Measurements from ENCODE around the gene RBMS2.

- TF ChIP-seq MEF2A (IDR thresholded peaks at IDR 0.05; ENCODE audit: borderline replicate concordance, low read depth) (no peak), SIN3A (IDR thresholded peaks at IDR 0.05; ENCODE audit: borderline replicate concordance, low read depth, low read length) (no peak), FOSL2 (IDR thresholded peaks at IDR 0.05; ENCODE audit: borderline replicate concordance, low read depth) (no peak), NFIC (IDR thresholded peaks at IDR 0.05; ENCODE audit: borderline replicate concordance) (no peak), GABPA (IDR thresholded peaks at IDR 0.05; ENCODE audit: low read depth) (no peak), YY1 (IDR thresholded peaks at IDR 0.05; ENCODE audit: low read depth) (no peak), CHD2 (IDR thresholded peaks at IDR 0.05; ENCODE audit: low read length, partially characterized antibody) (no peak), CTCF (IDR thresholded peaks at IDR 0.05) (no peak), POLR2AphosphoS5 (IDR thresholded peaks at IDR 0.05; ENCODE audit: low read depth, low read length) (no peak), REST (IDR thresholded peaks at IDR 0.05; ENCODE audit: low read depth, low read length) (no peak), TAF1 (IDR thresholded peaks at IDR 0.05; ENCODE audit: borderline replicate concordance, low read depth, low read length) (no peak)
These were observed 1.6 kb upstream of the RBMS2 start for GRCh38 chr12:56520048-56520447.
